NT2/D1 (cell line): ENCODE results near the gene CDH13.

Source experiments
- SUZ12 ChIP-seq: IDR thresholded peaks from 2 replicates; pipeline ENCODE4 v1.6.1; 2011; ENCODE audit not compliant: insufficient read length, insufficient read depth; ENCODE audit errors: extremely low read depth
- YY1 ChIP-seq: IDR thresholded peaks from 2 replicates; pipeline ENCODE4 v1.6.1; 2011; ENCODE audit not compliant: insufficient read length, insufficient read depth
- ZNF274 ChIP-seq: IDR thresholded peaks from 2 replicates; pipeline ENCODE4 v1.6.1; 2011; ENCODE audit warnings: mild to moderate bottlenecking, low read depth, low read length

DNA sequence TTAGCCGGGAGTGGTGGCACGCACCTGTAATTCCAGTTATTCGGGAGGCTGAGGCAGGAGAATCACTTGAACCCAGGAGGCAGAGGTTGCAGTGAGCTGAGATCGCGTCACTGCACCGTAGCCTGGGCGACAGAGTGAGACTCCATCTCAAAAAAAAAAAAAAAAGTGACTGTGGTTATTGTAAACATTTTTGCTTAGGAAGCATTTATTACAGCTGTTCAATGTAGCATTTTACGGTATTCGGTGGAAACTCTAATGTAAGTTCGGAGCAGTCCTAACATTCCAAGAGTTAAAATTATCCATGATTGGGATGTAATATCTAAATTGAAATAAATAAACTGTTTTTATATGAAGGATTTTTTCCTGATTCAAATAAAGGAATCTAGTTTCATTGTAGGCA is 926.2 kb downstream of the CDH13 start:
- TF ChIP-seq SUZ12 (no peak), ZNF274 (no peak), YY1 (no peak)
